HG03045 (cell line): ENCODE data around the gene POLR2E.
A peak's percentile ranks its signal among the peaks of the same experiment; 100 is the strongest.
"Not testable (repeated sequence)": the region's sequence is repeated elsewhere in the genome, so short reads cannot be mapped to it uniquely, and the experiment has no call there.

Source experiments
- ATAC-seq: cut with Tn5 transposase; IDR thresholded peaks from one replicate; pipeline ENCODE4 v1.9.1; 2021; ENCODE audit warnings: mild to moderate bottlenecking, moderate library complexity; ENCODE audit not compliant: unreplicated experiment

Gene POLR2E

GRCh38 chr19:1094978-1095701, at the start of gene POLR2E:
TSS of gene POLR2E (minus strand) at chr19:1095375. CDS start at chr19:1095315, 60 bp downstream.
- peak; percentile 78 for ATAC-seq

- ATAC-seq: no peak
Measured at GRCh38 chr19:1144741-1145140, 49.6 kb upstream of the POLR2E start.

- no peak for ATAC-seq
Measured at GRCh38 chr19:1143828-1144399, 48.7 kb upstream of the POLR2E start.

- no peak for ATAC-seq
Measured at GRCh38 chr19:1141944-1142343, 46.8 kb upstream of the POLR2E start.

- no peak for ATAC-seq
Measured at GRCh38 chr19:1140272-1141027, 45.3 kb upstream of the POLR2E start.

- no peak for ATAC-seq
Measured at GRCh38 chr19:1139126-1139525, 44.0 kb upstream of the POLR2E start.

- no peak for ATAC-seq
Measured at GRCh38 chr19:1138121-1138520, 42.9 kb upstream of the POLR2E start.

GRCh38 chr19:1136621-1137317, 41.6 kb upstream of the POLR2E start:
- no peak for ATAC-seq

GRCh38 chr19:1136201-1136600, 41.0 kb upstream of the POLR2E start:
- no peak for ATAC-seq

- ATAC-seq: no peak
Measured at GRCh38 chr19:1135454-1135853, 40.3 kb upstream of the POLR2E start.

GRCh38 chr19:1134431-1134830, 39.3 kb upstream of the POLR2E start:
- ATAC-seq: no peak

GRCh38 chr19:1133471-1133929, 38.3 kb upstream of the POLR2E start:
- ATAC-seq: peak; percentile 62

GRCh38 chr19:1132552-1133383, 37.6 kb upstream of the POLR2E start:
- peak; percentile 16 for ATAC-seq

GRCh38 chr19:1131718-1132551, 36.8 kb upstream of the POLR2E start:
- ATAC-seq: peak; percentile 35

- ATAC-seq: no peak
Measured at GRCh38 chr19:1130771-1131717, 35.9 kb upstream of the POLR2E start.

GRCh38 chr19:1129535-1129934, 34.4 kb upstream of the POLR2E start:
- ATAC-seq: no peak

GRCh38 chr19:1129084-1129483, 33.9 kb upstream of the POLR2E start:
- ATAC-seq: not testable (repeated sequence)

- ATAC-seq: no peak
Measured at GRCh38 chr19:1128106-1128505, 32.9 kb upstream of the POLR2E start.
